Measurements from ENCODE around the gene ENG.

Gene ENG

GRCh38 chr9:127778280-127779135 is 76.0 kb downstream of the ENG start, which contains the start of gene SH2D3C:
TSS of gene SH2D3C (minus strand) at chr9:127778666. CDS start at chr9:127778627, 39 bp downstream.
- no peak for DNase-seq (ENCODE audit: insufficient read length, low spot score)
- FAIRE-seq, result no peak

- DNase-seq (ENCODE audit: insufficient read length, low spot score) (no peak), FAIRE-seq (no peak)
Observed at GRCh38 chr9:127777368-127777980, 77.0 kb downstream of the ENG start.

DNA sequence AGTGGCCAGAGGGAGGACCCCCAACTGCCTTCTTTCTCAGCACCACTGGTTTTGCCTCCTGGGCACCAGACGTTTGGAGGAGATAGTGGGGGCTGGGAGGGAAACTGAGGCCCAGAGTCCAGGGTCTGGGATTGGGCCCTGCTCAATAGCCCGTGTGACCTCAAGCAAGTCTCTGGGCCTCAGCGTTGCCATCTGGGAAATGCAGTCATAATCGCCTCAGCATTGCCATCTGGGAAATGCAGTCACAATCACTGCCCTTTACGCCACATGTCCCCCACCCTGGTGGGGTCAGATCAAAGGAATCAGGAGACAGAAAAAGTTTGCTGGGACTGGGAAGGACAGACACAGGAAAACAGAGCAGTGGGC is 77.6 kb downstream of the ENG start:
- DNase-seq (ENCODE audit: insufficient read length, low spot score) (no peak), FAIRE-seq (no peak)

DNA sequence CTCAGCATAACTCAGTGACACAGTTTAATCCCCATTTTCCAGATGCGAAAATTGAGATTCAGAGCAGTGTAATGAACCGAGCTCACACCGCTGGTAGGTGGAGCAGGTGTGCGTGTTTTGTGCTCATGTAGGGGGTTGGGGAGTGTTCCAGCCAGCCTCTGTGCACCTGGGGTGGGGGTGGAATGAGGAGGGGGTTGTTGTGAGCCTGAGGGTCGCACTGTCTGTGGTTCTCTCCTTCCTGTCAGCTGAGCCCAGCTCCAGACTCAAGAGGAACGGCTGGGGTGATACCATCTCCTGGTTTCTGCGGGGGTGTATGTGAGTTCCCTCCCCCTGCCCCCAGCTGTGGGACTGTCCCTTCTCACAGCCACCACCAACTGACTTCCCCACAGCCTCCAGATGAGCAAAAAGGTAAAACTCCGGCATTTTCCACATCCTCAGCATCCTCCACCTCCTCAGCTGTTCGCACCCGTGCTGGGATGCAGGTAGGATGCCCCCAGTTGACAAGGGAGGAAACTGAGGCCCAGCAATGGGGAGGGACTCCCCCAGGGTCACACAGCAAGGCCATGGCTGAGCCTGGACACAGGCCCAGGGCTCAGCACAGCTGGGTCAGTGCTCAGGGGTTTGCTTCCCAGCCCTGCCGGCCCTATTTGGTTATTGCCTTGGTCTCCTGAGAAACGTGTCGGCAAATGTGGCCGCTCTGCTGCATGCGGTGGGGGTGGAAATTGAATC is 78.1 kb downstream of the ENG start:
- no peak for FAIRE-seq
- no peak for DNase-seq (ENCODE audit: insufficient read length, low spot score)

DNA sequence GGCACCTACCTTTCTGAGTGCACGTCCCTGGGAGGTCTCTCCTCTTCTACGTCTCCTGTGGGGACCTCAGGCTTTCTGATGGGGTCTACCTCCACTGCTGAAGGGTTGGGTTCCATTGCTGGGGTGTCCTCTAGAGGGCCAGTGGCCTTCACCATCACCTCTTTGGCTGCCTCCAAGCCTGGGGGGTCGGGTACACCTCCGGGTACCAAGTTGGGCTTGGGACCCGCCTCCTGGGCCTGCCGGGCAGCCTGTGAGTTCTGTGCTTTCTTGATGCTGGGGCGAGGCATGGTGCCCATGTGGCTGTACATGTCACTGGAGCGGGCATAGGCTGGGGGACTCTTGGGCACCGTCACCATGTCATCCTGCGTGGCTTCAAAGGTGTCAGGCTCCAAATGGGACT is 80.5 kb downstream of the ENG start:
- FAIRE-seq, result no peak

GRCh38 chr9:127773272-127773671 is 81.2 kb downstream of the ENG start:
- FAIRE-seq (no peak), DNase-seq (ENCODE audit: insufficient read length, low spot score) (no peak)

More for the DNA sequence above, 80.5 kb downstream of the ENG start:
- no peak for DNase-seq (ENCODE audit: insufficient read length, low spot score)

DNA sequence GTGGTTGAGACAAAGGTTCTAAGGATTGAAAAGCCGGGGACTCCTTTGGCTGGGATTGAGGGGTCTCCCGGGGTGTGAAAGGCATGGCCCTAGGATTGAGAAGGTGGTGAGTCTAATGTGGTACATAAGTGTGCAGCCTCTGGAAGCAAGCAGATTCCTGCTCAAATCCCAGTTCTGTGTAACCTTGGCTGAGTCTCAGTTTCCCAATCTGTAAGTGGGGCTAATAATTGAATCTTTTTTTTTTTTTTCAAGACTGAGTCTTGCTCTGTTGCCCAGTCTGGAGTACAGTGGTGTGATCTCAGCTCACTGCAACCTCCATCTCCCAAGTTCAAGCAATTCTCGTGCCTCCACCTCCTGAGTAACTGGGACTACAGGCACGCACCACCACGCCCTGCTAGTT is 81.9 kb downstream of the ENG start:
- no peak for DNase-seq (ENCODE audit: insufficient read length, low spot score)

GRCh38 chr9:127771570-127772189 is 82.8 kb downstream of the ENG start:
- FAIRE-seq, result no peak
- no peak for DNase-seq (ENCODE audit: insufficient read length, low spot score)

More for the DNA sequence above, 81.9 kb downstream of the ENG start:
- FAIRE-seq, result no peak

GRCh38 chr9:127770905-127771569 is 83.4 kb downstream of the ENG start:
- DNase-seq (ENCODE audit: insufficient read length, low spot score) (peak; percentile 87), FAIRE-seq (peak; percentile 92)

DNA sequence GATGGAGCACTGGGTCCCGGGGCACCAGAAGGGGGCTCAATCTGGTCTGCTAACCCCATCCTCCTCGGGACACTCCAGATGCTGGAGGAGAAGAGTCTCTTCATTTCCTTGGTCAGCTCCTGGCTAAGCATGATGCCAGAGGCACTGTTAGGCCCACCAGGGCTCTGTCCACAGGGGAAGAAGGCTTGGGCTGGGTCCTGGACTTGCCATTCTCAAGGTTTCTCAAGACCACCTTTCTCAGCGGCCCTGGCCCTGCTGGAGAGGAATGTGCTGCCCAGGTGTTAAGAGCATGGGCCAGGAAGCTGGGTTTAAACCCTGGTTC is 83.9 kb downstream of the ENG start:
- no peak for FAIRE-seq
- no peak for DNase-seq (ENCODE audit: insufficient read length, low spot score)

DNA sequence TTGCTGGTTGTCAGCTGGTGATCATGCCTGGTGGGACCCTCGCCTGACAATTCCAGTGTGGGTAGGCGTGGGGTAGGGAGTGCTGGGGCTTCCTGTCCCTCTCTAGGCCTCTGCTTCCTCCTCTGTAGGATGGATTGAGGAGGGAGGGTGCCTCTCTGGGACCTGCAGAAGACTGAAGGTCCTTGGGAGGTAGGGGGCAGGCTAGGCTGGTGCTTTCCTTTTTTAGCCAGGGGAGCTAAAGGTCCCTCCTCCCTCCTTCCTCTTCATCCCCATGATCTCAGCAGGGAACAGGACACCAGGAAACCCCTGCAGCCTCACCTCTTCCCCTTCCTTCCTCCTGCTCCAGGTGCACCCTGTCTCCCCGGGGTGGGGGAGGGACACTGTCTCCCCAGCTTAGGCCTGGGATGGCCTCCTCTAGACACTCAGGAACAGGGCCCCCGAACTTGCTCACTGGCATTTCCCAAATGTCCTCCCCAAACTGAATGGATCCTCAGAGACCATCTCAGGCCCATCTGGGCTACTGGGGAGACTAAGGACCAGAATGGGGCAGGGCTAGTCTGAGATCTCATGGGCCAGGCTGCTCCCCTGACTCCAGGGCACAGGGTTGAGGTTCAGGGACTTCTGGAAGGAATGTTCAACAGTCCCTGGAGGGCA is 84.4 kb downstream of the ENG start:
- FAIRE-seq (no peak), DNase-seq (ENCODE audit: insufficient read length, low spot score) (no peak)

DNA sequence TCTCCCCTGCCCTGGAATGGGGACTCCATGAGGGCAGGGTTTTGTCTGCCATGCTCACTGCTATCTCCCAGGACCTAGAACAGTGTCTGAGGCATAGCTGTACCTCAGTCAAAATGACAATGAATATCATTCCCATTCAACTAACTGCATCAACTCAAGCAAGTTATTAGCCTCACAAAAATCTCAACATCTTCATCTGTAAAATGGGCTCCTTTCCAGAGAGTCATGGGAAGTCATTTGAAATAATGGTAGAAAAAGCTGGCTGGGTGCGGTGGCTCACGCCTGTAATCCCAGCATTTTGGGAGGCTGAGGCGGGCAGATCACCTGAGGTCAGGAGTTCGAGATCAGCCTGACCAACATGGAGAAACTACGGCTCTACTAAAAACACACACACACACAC is 85.4 kb downstream of the ENG start:
- DNase-seq (ENCODE audit: insufficient read length, low spot score) (no peak), FAIRE-seq (no peak)

DNA sequence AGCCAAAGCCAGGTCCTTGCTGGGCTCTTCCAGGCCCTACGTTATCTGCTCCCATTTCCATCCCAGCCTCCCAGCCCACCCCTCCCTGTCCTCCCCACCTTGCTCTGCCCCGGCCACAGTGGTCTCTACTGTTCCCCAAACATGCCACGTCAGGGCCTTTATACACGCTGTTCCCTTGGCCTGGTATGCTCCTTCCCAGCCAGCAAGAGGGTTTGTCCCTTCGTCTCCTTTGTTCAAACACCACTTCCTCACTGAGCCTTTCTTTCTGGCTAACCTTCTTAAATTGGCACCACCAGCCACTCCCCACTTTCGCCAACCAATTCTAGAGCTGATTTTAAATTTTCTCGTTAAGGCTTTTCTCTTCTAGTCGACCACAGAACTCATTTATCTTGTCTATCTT is 85.8 kb downstream of the ENG start:
- no peak for FAIRE-seq
- no peak for DNase-seq (ENCODE audit: insufficient read length, low spot score)

DNA sequence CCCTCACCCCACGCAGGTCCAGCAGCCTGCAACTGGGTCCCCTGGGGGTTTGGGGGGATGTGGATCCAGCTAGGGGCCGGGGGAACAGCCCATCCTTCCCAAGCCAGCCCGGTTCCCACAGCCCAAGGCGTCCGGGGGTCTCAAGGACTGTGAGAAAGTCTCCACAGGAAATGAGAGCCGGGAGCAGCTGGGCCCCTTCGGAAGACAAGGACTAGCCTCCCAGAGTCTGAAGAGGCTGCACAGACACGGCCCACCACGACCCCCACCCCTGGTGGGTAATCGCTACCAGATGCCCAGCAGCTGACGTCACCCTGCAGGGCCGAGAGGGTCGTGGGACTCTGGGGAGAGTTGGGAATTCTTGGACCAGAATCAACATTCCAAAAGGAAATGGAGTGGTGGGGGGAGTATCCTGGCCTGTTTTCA is 86.5 kb downstream of the ENG start:
- FAIRE-seq (no peak), DNase-seq (ENCODE audit: insufficient read length, low spot score) (no peak)

DNA sequence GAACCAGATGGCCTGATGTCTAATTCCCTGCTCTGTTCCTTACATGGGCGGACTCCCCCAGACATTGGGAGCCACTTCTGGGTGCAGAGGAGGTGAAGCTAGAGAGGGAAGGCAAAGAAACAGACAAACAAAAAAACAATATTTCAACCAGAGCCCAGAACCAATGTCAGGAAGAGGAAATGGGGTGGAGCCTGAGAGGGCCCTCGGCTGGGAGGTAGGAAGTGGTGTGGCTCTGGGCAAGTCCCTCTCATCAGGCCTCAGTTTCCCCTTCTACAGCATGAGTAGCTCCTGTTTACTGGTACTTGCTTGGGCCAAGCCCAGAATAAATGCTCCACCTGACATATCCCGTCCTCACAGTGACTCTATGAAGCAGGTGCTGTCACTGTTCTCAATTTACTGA is 87.0 kb downstream of the ENG start:
- no peak for DNase-seq (ENCODE audit: insufficient read length, low spot score)

DNA sequence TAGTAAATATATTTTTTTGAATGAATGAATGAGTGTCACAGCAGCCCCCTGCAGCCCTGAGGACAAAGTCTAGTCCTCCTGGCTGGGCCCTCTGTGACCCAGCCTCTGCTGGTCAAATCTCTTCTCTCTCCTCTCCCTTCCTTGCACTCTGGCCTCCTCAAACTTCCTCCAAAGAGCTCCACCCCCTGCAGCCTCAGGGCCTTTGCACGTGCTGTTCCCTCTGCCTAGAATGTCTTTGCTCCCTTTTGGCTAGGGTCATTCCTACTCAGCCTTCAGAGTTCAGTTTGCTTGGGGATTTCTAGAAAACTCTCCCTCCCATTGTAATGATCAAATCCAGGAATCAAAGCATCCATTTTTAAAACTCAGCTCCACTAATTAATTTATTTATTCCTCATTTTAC is 89.0 kb downstream of the ENG start:
- FAIRE-seq (no peak), DNase-seq (ENCODE audit: insufficient read length, low spot score) (no peak)

More for the DNA sequence above, 87.0 kb downstream of the ENG start:
- no peak for FAIRE-seq

Measured in HTR-8/SVneo (cell line).